ENCODE measurements around the gene CHRDL2. TPM values are rescaled to one million over a fixed set of nuclear protein-coding genes. Genes with fewer than 3 reads are reported as not detected.
A peak's percentile ranks its signal among the peaks of the same experiment; 100 is the strongest.

The CHRDL2 gene
- total RNA-seq, 2 experiments from 2014 or later: not detected

DNA sequence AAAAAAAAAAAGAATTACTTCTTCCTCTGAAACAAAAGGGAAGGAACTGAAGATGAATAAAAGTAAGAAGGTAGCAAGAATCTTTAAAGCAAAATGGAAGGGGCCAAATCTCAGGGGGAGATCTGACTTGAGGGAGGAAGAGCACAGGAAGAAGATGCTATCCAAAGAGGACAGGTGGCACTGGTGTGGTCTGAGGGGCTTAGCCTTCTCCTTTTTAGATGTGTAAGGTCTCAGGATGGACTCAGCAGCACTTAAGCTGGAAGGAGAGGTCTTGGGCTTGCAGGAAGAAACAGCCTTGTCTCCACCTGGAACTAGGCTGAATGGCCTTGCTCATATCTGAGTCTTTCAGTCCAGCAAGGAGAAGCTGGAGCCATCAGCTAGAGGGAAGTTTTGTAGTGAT, 12.4 kb upstream of the CHRDL2 start:
- DNase-seq: no peak
- no peak overlapping the region for H3K4me3 Mint-ChIP-seq
- intact Hi-C loops (cut with micrococcal nuclease): no loop called here

GRCh38 chr11:74742070-74742469, 10.8 kb upstream of the CHRDL2 start:
- H3K27ac Mint-ChIP-seq: no peak overlapping the region
- peaks cover 21% of the 10 kb centered on the region for H3K4me1 Mint-ChIP-seq (ENCODE audit: low read depth)
- intact Hi-C loops (cut with micrococcal nuclease): no loop called here
- no peaks in the 10 kb centered on the region for H3K9me3 Mint-ChIP-seq
- H3K36me3 Mint-ChIP-seq (ENCODE audit: low read depth): no peaks in the 10 kb centered on the region
- CTCF ChIA-PET: interaction anchor here (1.9 to 5.5 kb wide), 2 partner anchors 17 to 41 kb away, joined by 8 to 53 read pairs; no protein-coding TSS in a partner anchor
- no peak overlapping the region for H3K4me3 Mint-ChIP-seq
- H3K27me3 Mint-ChIP-seq (ENCODE audit: low read depth): peaks cover 8% of the 10 kb centered on the region
- DNase-seq: no peak

More for the DNA sequence above, 12.4 kb upstream of the CHRDL2 start:
- H3K9me3 Mint-ChIP-seq: no peaks in the 10 kb centered on the region
- no peak overlapping the region for H3K27ac Mint-ChIP-seq
- no peaks in the 10 kb centered on the region for H3K36me3 Mint-ChIP-seq (ENCODE audit: low read depth)
- CTCF ChIA-PET: interaction anchor here (0.6 to 1.7 kb wide), 7 partner anchors 12 to 346 kb away, joined by 3 to 5 read pairs (median 3); no protein-coding TSS in a partner anchor
- peaks cover 7% of the 10 kb centered on the region for H3K27me3 Mint-ChIP-seq (ENCODE audit: low read depth)
- peaks cover 31% of the 10 kb centered on the region for H3K4me1 Mint-ChIP-seq (ENCODE audit: low read depth)

GRCh38 chr11:74739546-74740270, 8.5 kb upstream of the CHRDL2 start:
- CTCF ChIA-PET: interaction anchor here (0.5 to 5.5 kb wide), 16 partner anchors 8 to 1129 kb away, joined by 3 to 53 read pairs (median 4); partner anchors contain the start of genes CHRDL2 and RNF169
- peaks cover 15% of the 10 kb centered on the region for H3K27me3 Mint-ChIP-seq (ENCODE audit: low read depth)
- H3K9me3 Mint-ChIP-seq: no peaks in the 10 kb centered on the region
- peaks cover 15% of the 10 kb centered on the region for H3K4me1 Mint-ChIP-seq (ENCODE audit: low read depth)
- no peak overlapping the region for H3K27ac Mint-ChIP-seq
- DNase-seq: peak; percentile 53
- intact Hi-C loops (cut with micrococcal nuclease): loop anchor here (1.0 to 5.0 kb wide), 3 partner anchors 37 to 286 kb away; no protein-coding TSS in a partner anchor
- no peaks in the 10 kb centered on the region for H3K36me3 Mint-ChIP-seq (ENCODE audit: low read depth)
- no peak overlapping the region for H3K4me3 Mint-ChIP-seq

DNA sequence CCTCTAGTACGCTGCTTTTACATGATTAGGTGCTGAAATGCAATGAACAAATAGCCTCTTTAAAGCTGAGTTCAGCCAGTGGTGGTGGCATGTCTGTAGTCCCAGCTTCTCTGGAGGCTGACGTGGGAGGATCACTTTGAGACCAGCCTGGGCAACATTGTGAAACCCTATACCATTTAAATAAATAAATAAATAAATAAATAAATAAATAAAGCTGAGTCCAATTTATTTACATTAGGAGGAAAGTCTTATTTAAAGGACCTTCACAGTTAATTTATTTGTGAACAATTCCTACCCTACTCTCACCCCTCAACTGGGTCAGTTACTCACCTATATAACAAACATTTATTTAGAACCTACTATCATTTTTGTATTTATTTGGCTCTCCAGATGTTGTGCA, 4.8 kb upstream of the CHRDL2 start:
- H3K4me1 Mint-ChIP-seq (ENCODE audit: low read depth): peaks cover 14% of the 10 kb centered on the region
- intact Hi-C loops (cut with micrococcal nuclease): loop anchor here (5.0 kb wide), 1 partner anchor 124 kb away; no protein-coding TSS in a partner anchor
- CTCF ChIA-PET: no interaction called here
- H3K9me3 Mint-ChIP-seq: no peaks in the 10 kb centered on the region
- no peaks in the 10 kb centered on the region for H3K36me3 Mint-ChIP-seq (ENCODE audit: low read depth)
- H3K27me3 Mint-ChIP-seq (ENCODE audit: low read depth): peaks cover 36% of the 10 kb centered on the region
- H3K4me3 Mint-ChIP-seq: no peak overlapping the region
- no peak for DNase-seq
- H3K27ac Mint-ChIP-seq: no peak overlapping the region

DNA sequence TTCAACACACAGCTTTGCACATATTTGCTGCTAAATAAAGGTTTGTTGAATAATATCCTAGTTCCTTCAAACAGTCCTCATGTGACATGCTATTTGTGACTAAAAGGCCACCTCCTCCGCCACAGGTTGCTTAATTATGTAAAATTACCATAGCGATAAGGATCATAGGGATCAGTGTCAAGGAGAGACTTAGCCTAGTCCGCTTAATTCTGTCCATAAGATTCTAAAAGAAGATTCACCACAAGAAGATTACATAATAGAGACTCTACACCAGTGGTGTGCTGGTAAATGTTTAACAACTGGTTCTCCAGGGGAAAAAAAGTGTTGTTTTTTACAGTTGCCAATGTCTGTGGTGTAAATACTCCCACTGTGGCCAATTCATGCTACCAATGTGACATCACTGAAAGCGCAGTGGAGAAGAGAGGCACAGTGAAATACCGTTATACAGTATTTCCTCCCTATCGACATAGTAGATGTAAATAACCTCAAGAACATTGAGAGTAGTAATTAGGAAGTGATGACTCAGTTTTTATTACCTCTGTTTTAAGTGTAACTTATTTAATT, 4.2 kb upstream of the CHRDL2 start:
- no peaks in the 10 kb centered on the region for H3K36me3 Mint-ChIP-seq (ENCODE audit: low read depth)
- no peak for DNase-seq
- intact Hi-C loops (cut with micrococcal nuclease): loop anchor here (5.0 kb wide), 1 partner anchor 123 kb away; no protein-coding TSS in a partner anchor
- H3K27me3 Mint-ChIP-seq (ENCODE audit: low read depth): peaks cover 42% of the 10 kb centered on the region
- H3K9me3 Mint-ChIP-seq: no peaks in the 10 kb centered on the region
- peaks cover 18% of the 10 kb centered on the region for H3K4me1 Mint-ChIP-seq (ENCODE audit: low read depth)
- H3K4me3 Mint-ChIP-seq: no peak overlapping the region
- H3K27ac Mint-ChIP-seq: no peak overlapping the region
- CTCF ChIA-PET: no interaction called here

GRCh38 chr11:74734559-74734925, 3.3 kb upstream of the CHRDL2 start:
- Mint-ChIP-seq H3K9me3 (no peaks in the 10 kb centered on the region), H3K27me3 (ENCODE audit: low read depth) (peaks cover 46% of the 10 kb centered on the region), H3K36me3 (ENCODE audit: low read depth) (no peaks in the 10 kb centered on the region), H3K4me1 (ENCODE audit: low read depth) (peaks cover 13% of the 10 kb centered on the region), H3K4me3 (no peak overlapping the region), H3K27ac (no peak overlapping the region)
- CTCF ChIA-PET: no interaction called here
- no peak for DNase-seq
- intact Hi-C loops (cut with micrococcal nuclease): no loop called here

DNA sequence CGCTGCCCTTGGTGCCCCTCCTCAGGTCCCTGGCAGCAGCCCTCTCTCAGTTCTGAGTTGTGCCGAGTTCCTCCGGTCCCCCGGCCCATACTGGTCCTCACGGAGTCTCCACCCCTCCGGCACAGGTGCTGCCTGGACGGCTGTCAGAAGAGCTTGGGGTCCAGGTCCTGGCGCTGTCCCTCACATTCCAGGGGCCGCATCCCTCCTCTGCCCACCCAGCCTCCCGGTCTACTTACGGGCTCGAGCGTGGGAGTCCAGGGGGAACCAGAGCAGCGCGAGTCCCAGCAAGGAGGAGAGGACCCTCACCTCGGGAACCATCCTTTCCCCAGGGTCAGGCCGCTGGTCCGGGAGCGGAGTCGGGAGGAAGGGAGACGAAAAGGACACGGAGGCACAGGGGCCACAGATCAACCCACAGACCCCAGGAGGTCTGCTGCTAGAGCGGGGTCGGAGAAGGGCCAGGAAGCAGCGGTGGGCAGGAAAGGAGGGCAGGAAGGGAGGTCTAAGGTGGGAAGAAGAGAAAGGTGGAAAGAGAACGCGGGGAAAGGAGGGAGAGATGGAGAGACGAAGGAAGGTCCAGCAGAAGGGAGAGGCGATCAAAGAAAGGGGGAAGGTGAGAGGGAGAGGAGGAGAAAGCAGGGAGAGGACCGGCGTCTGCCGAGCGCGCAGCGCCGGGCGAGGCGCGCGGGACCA, 510 bp downstream of the CHRDL2 start:
- H3K4me3 Mint-ChIP-seq: no peak overlapping the region
- intact Hi-C loops (cut with micrococcal nuclease): no loop called here
- peaks cover 13% of the 10 kb centered on the region for H3K4me1 Mint-ChIP-seq (ENCODE audit: low read depth)
- CTCF ChIA-PET: no interaction called here
- no peak for DNase-seq
- no peaks in the 10 kb centered on the region for H3K9me3 Mint-ChIP-seq
- no peak overlapping the region for H3K27ac Mint-ChIP-seq
- no peaks in the 10 kb centered on the region for H3K36me3 Mint-ChIP-seq (ENCODE audit: low read depth)
- H3K27me3 Mint-ChIP-seq (ENCODE audit: low read depth): peaks cover 42% of the 10 kb centered on the region

- peaks cover 46% of the 10 kb centered on the region for H3K27me3 Mint-ChIP-seq (ENCODE audit: low read depth)
- CTCF ChIA-PET: interaction anchor here (0.8 to 7.2 kb wide), 4 partner anchors 9 to 26 kb away, joined by 3 to 112 read pairs (median 24); no protein-coding TSS in a partner anchor
- H3K4me3 Mint-ChIP-seq: no peak overlapping the region
- H3K27ac Mint-ChIP-seq: no peak overlapping the region
- no peaks in the 10 kb centered on the region for H3K36me3 Mint-ChIP-seq (ENCODE audit: low read depth)
- intact Hi-C loops (cut with micrococcal nuclease): loop anchor here (10.0 kb wide), 1 partner anchor 345 kb away; no protein-coding TSS in a partner anchor
- H3K4me1 Mint-ChIP-seq (ENCODE audit: low read depth): peaks cover 13% of the 10 kb centered on the region
- H3K9me3 Mint-ChIP-seq: no peaks in the 10 kb centered on the region
- DNase-seq: no peak
Observed at GRCh38 chr11:74729397-74729796, 1.8 kb downstream of the CHRDL2 start.

- intact Hi-C loops (cut with micrococcal nuclease): loop anchor here (1.0 to 10.0 kb wide), 3 partner anchors 24 to 342 kb away; no protein-coding TSS in a partner anchor
- CTCF ChIA-PET: interaction anchor here (0.6 to 7.2 kb wide), 15 partner anchors 12 to 471 kb away, joined by 3 to 112 read pairs (median 4); partner anchors contain the start of gene RNF169
- Mint-ChIP-seq H3K4me1 (ENCODE audit: low read depth) (peaks cover 9% of the 10 kb centered on the region), H3K27ac (no peak overlapping the region), H3K36me3 (ENCODE audit: low read depth) (no peaks in the 10 kb centered on the region), H3K9me3 (no peaks in the 10 kb centered on the region), H3K4me3 (no peak overlapping the region), H3K27me3 (ENCODE audit: low read depth) (peaks cover 27% of the 10 kb centered on the region)
- peak; percentile 69 for DNase-seq
Observed at GRCh38 chr11:74726547-74727182, 4.6 kb downstream of the CHRDL2 start.

- H3K36me3 Mint-ChIP-seq (ENCODE audit: low read depth): no peaks in the 10 kb centered on the region
- CTCF ChIA-PET: interaction anchor here (0.7 to 7.2 kb wide), 13 partner anchors 9 to 470 kb away, joined by 3 to 112 read pairs (median 4); no protein-coding TSS in a partner anchor
- H3K27ac Mint-ChIP-seq: no peak overlapping the region
- peaks cover 22% of the 10 kb centered on the region for H3K27me3 Mint-ChIP-seq (ENCODE audit: low read depth)
- peaks cover 5% of the 10 kb centered on the region for H3K4me1 Mint-ChIP-seq (ENCODE audit: low read depth)
- DNase-seq: no peak
- no peak overlapping the region for H3K4me3 Mint-ChIP-seq
- no peaks in the 10 kb centered on the region for H3K9me3 Mint-ChIP-seq
- intact Hi-C loops (cut with micrococcal nuclease): loop anchor here (1.0 to 10.0 kb wide), 3 partner anchors 23 to 341 kb away; no protein-coding TSS in a partner anchor
Observed at GRCh38 chr11:74725701-74726100, 5.5 kb downstream of the CHRDL2 start.

GRCh38 chr11:74723511-74723910, 7.7 kb downstream of the CHRDL2 start:
- peaks cover 9% of the 10 kb centered on the region for H3K27me3 Mint-ChIP-seq (ENCODE audit: low read depth)
- intact Hi-C loops (cut with micrococcal nuclease): loop anchor here (10.0 kb wide), 1 partner anchor 339 kb away; no protein-coding TSS in a partner anchor
- H3K27ac Mint-ChIP-seq: no peak overlapping the region
- CTCF ChIA-PET: interaction anchor here (6.9 to 7.2 kb wide), 2 partner anchors 15 to 21 kb away, joined by 43 to 112 read pairs; no protein-coding TSS in a partner anchor
- peaks cover 2% of the 10 kb centered on the region for H3K4me1 Mint-ChIP-seq (ENCODE audit: low read depth)
- DNase-seq: no peak
- no peak overlapping the region for H3K4me3 Mint-ChIP-seq
- no peaks in the 10 kb centered on the region for H3K9me3 Mint-ChIP-seq
- no peaks in the 10 kb centered on the region for H3K36me3 Mint-ChIP-seq (ENCODE audit: low read depth)
